HL-60 (cell line): ENCODE data around the gene KCNAB1.

ENCODE experiments used
- DNase-seq, 2 experiments: peaks; one replicate each; pipeline ENCODE4 v3.0.0-alpha.2; 2010 to 2020; ENCODE audit warnings: low read depth in 1 of 2, low spot score in 1 of 2
- H3K27ac ChIP-seq: fragments of 250-450 bp; sonication (Bioruptor Pico); replicated peaks from 2 replicates; pipeline ENCODE4 v1.5.1; 2020; ENCODE audit warnings: mild to moderate bottlenecking, moderate library complexity
- H3K27me3 ChIP-seq: fragments of 250-450 bp; sonication (Bioruptor Pico); 2 replicates; pipeline ENCODE4 v1.5.1; 2021; ENCODE audit warnings: mild to moderate bottlenecking, moderate library complexity; ENCODE audit not compliant: insufficient read depth, poor library complexity, severe bottlenecking
- H3K4me3 ChIP-seq: replicated peaks from 2 replicates; pipeline ENCODE4 v1.5.1; 2011; ENCODE audit warnings: mild to moderate bottlenecking, control low read depth, low read length; ENCODE audit not compliant: insufficient read depth
- GABPA ChIP-seq: IDR thresholded peaks from 2 replicates; pipeline ENCODE4 v1.6.1; 2012; ENCODE audit warnings: low read depth
- POLR2AphosphoS5 ChIP-seq: IDR thresholded peaks from 2 replicates; pipeline ENCODE4 v1.6.1; 2012; ENCODE audit warnings: low read depth
- SPI1 ChIP-seq: IDR thresholded peaks from 2 replicates; pipeline ENCODE4 v1.6.1; 2012; ENCODE audit warnings: low read depth, mild to moderate bottlenecking, borderline replicate concordance
- TF ChIP-seq, protein P1 (sequence below): IDR thresholded peaks from 2 replicates; pipeline ENCODE4 v1.6.1; 2012; ENCODE audit warnings: low read depth; ENCODE audit not compliant: insufficient replicate concordance
- TF ChIP-seq, protein P2 (sequence below): IDR thresholded peaks from one replicate; pipeline ENCODE4 v1.5.1; 2011; ENCODE audit warnings: low read length, control low read depth, inconsistent platforms; ENCODE audit not compliant: insufficient read depth

The KCNAB1 gene

GRCh38 chr3:156298938-156299337 is 178.6 kb downstream of the KCNAB1 start:
- Histone ChIP-seq H3K4me3 (no peak overlapping the region), H3K27me3 (no peaks in the 10 kb centered on the region), H3K27ac (no peak overlapping the region)
- TF ChIP-seq, protein P1, sequence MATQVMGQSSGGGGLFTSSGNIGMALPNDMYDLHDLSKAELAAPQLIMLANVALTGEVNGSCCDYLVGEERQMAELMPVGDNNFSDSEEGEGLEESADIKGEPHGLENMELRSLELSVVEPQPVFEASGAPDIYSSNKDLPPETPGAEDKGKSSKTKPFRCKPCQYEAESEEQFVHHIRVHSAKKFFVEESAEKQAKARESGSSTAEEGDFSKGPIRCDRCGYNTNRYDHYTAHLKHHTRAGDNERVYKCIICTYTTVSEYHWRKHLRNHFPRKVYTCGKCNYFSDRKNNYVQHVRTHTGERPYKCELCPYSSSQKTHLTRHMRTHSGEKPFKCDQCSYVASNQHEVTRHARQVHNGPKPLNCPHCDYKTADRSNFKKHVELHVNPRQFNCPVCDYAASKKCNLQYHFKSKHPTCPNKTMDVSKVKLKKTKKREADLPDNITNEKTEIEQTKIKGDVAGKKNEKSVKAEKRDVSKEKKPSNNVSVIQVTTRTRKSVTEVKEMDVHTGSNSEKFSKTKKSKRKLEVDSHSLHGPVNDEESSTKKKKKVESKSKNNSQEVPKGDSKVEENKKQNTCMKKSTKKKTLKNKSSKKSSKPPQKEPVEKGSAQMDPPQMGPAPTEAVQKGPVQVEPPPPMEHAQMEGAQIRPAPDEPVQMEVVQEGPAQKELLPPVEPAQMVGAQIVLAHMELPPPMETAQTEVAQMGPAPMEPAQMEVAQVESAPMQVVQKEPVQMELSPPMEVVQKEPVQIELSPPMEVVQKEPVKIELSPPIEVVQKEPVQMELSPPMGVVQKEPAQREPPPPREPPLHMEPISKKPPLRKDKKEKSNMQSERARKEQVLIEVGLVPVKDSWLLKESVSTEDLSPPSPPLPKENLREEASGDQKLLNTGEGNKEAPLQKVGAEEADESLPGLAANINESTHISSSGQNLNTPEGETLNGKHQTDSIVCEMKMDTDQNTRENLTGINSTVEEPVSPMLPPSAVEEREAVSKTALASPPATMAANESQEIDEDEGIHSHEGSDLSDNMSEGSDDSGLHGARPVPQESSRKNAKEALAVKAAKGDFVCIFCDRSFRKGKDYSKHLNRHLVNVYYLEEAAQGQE = no peak
- TF ChIP-seq, protein P2, sequence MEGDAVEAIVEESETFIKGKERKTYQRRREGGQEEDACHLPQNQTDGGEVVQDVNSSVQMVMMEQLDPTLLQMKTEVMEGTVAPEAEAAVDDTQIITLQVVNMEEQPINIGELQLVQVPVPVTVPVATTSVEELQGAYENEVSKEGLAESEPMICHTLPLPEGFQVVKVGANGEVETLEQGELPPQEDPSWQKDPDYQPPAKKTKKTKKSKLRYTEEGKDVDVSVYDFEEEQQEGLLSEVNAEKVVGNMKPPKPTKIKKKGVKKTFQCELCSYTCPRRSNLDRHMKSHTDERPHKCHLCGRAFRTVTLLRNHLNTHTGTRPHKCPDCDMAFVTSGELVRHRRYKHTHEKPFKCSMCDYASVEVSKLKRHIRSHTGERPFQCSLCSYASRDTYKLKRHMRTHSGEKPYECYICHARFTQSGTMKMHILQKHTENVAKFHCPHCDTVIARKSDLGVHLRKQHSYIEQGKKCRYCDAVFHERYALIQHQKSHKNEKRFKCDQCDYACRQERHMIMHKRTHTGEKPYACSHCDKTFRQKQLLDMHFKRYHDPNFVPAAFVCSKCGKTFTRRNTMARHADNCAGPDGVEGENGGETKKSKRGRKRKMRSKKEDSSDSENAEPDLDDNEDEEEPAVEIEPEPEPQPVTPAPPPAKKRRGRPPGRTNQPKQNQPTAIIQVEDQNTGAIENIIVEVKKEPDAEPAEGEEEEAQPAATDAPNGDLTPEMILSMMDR = no peak
- TF ChIP-seq SPI1 (no peak), GABPA (no peak), POLR2AphosphoS5 (no peak)
- no peak for DNase-seq

DNA sequence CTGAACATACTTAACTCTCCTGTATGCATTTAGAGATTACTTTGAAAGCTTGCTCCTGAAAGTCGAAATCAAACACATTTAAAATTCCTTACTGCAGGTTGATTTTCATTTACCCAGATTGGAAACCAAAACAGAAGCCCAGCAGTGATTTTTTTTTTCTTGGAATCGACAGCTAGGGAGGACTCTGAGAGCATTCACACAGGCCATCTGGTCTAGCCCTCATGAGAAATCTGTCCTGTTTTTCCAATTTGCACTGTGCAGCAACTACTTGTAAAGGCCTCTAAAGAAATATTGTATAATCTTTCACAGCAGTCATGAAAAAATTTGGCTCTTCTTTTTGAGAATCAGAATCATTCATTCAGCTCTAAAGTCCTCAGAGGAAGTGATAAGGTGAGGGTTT is 179.2 kb downstream of the KCNAB1 start:
- no peak for DNase-seq

GRCh38 chr3:156300371-156300770 is 180.0 kb downstream of the KCNAB1 start:
- 0 out of 2 replicates have a peak overlapping the region, but pooled peaks have one; percentile 1 for H3K27ac ChIP-seq
- DNase-seq = no peak
- no peak for TF ChIP-seq SPI1
- TF ChIP-seq POLR2AphosphoS5 = no peak
- TF ChIP-seq, protein P1 = no peak
- TF ChIP-seq, protein P2 = no peak
- no peak for TF ChIP-seq GABPA
- no peaks in the 10 kb centered on the region for H3K27me3 ChIP-seq
- H3K4me3 ChIP-seq = no peak overlapping the region

More for the DNA sequence above, 179.2 kb downstream of the KCNAB1 start:
- no peaks in the 10 kb centered on the region for H3K27me3 ChIP-seq
- H3K27ac ChIP-seq = no peak overlapping the region
- H3K4me3 ChIP-seq = no peak overlapping the region
- TF ChIP-seq, protein P1 = no peak
- TF ChIP-seq SPI1 (no peak), GABPA (no peak)
